OCI-LY3 (cell line): ENCODE results near the gene MKLN1.
"Not testable (repeated sequence)": the region's sequence is repeated elsewhere in the genome, so short reads cannot be mapped to it uniquely, and the experiment has no call there.

Experiments
- EZH2phosphoT487 ChIP-seq: fragments of 200-600 bp; shearing (Covaris generic); IDR thresholded peaks from 2 replicates; pipeline ENCODE4 v1.6.1; 2018; ENCODE audit warnings: antibody characterized with exemption, mixed run types, low read depth
- TF ChIP-seq, protein P1 (sequence below): fragments of 200-600, 300-600 bp; sonication (generic); IDR thresholded peaks from 2 replicates; pipeline ENCODE4 v1.5.1; 2014; ENCODE audit warnings: antibody characterized with exemption, low read length, low read depth

GRCh38 chr7:131306041-131306440 lies 21.6 kb upstream of the MKLN1 start:
- not testable (repeated sequence) for TF ChIP-seq EZH2phosphoT487
- TF ChIP-seq, protein P1, sequence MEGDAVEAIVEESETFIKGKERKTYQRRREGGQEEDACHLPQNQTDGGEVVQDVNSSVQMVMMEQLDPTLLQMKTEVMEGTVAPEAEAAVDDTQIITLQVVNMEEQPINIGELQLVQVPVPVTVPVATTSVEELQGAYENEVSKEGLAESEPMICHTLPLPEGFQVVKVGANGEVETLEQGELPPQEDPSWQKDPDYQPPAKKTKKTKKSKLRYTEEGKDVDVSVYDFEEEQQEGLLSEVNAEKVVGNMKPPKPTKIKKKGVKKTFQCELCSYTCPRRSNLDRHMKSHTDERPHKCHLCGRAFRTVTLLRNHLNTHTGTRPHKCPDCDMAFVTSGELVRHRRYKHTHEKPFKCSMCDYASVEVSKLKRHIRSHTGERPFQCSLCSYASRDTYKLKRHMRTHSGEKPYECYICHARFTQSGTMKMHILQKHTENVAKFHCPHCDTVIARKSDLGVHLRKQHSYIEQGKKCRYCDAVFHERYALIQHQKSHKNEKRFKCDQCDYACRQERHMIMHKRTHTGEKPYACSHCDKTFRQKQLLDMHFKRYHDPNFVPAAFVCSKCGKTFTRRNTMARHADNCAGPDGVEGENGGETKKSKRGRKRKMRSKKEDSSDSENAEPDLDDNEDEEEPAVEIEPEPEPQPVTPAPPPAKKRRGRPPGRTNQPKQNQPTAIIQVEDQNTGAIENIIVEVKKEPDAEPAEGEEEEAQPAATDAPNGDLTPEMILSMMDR = not testable (repeated sequence)
